ENCODE results near the gene SLC39A9.

- TF ChIP-seq CTCF (conservative IDR thresholded peaks at IDR 0.05; ENCODE audit: low read depth, low read length) (no peak), CEBPB (IDR thresholded peaks at IDR 0.05; ENCODE audit: low read depth, low read length) (no peak), POLR2A (IDR thresholded peaks at IDR 0.05; ENCODE audit: low read depth, low read length) (no peak), MAZ (IDR thresholded peaks at IDR 0.05; ENCODE audit: borderline replicate concordance, low read depth, low read length) (no peak), MXI1 (IDR thresholded peaks at IDR 0.05; ENCODE audit: borderline replicate concordance, low read depth, low read length) (no peak)
These were observed 30.1 kb upstream of the SLC39A9 start for GRCh38 chr14:69368381-69368780.
